GM12878 (cell line): ENCODE data around the gene PSPN. TPM values are rescaled to one million over a fixed set of nuclear protein-coding genes. Genes with fewer than 3 reads are reported as not detected.
A peak's percentile ranks its signal among the peaks of the same experiment; 100 is the strongest.

Experiments used
- ETV6 ChIP-seq, 2 experiments: fragments of 450-650 bp in 1 of 2; IDR thresholded peaks in 1 of 2; conservative IDR thresholded peaks in 1 of 2; 2 replicates each; pipeline ENCODE4 v1.6.1; 2014; ENCODE audit warnings: antibody characterized with exemption in 1 of 2, borderline replicate concordance in 1 of 2, low read depth in 1 of 2, mild to moderate bottlenecking in 1 of 2, moderate library complexity in 1 of 2
- EZH2 ChIP-seq: IDR thresholded peaks from 2 replicates; pipeline ENCODE4 v1.6.1; 2012; ENCODE audit warnings: low read depth, mild to moderate bottlenecking, control low read depth, inconsistent platforms, low read length, borderline replicate concordance; ENCODE audit not compliant: control insufficient read depth
- HDAC2 ChIP-seq: fragments of 200-600 bp; sonication (generic); IDR thresholded peaks from 2 replicates; pipeline ENCODE4 v1.6.1; 2017
- IRF4 ChIP-seq: IDR thresholded peaks from 2 replicates; pipeline ENCODE4 v1.6.1; 2011; ENCODE audit warnings: low read depth, low read length
- LARP7 ChIP-seq: fragments of 450-650 bp; IDR thresholded peaks from 2 replicates; pipeline ENCODE4 v1.6.1; 2017; ENCODE audit warnings: mild to moderate bottlenecking
- NFYB ChIP-seq: IDR thresholded peaks from 2 replicates; pipeline ENCODE4 v1.6.1; 2011; ENCODE audit warnings: low read depth, mild to moderate bottlenecking, low read length, improper control_type of control experiment, moderate library complexity; ENCODE audit not compliant: insufficient read depth
- SIX5 ChIP-seq: IDR thresholded peaks from 2 replicates; pipeline ENCODE4 v1.6.1; 2011; ENCODE audit warnings: mild to moderate bottlenecking, low read depth, low read length, moderate library complexity; ENCODE audit not compliant: severe bottlenecking
- ZSCAN29 ChIP-seq: fragments of 450-650 bp; IDR thresholded peaks from 2 replicates; pipeline ENCODE4 v1.6.1; 2017; ENCODE audit warnings: mild to moderate bottlenecking, moderate library complexity
- polyA plus RNA-seq, 11 experiments: library from polyadenylated mRNA; depleted of rRNA in 4 of 11; unstranded in 6 of 11; stranded (reverse) in 5 of 11; fragments of >200 nt; fragmentation: Nextera tagmentation in 4 of 11; fragmentation: Illumina TruSeq in 1 of 11; extraction: Ambion mirVana in 4 of 11; extraction: Trizol in 1 of 11; gene quantifications; 1 replicate in 1 of 11; 2 replicates in 10 of 11; pipeline versions ENCODE4 v1.2.1 to v1.2.3, GENCODE V29; 2011 to 2016; ENCODE audit warnings: inconsistent platforms in 2 of 11, missing spikeins in 2 of 11, low read depth in 1 of 11
- total RNA-seq, 4 experiments: library from RNA; depleted of rRNA in 3 of 4; stranded (reverse); fragments of >200 nt in 3 of 4; fragmentation: Illumina TruSeq in 1 of 4; extraction: Trizol in 1 of 4; gene quantifications; 2 replicates each; pipeline versions ENCODE4 v1.2.1 to v1.2.3, GENCODE V29; 2013 to 2021
- TF ChIP-seq, protein P1 (sequence below): IDR thresholded peaks from 2 replicates; pipeline ENCODE4 v1.6.1; 2011; ENCODE audit warnings: low read depth, low read length, improper control_type of control experiment, borderline replicate concordance
- TF ChIP-seq, protein P2 (sequence below): IDR thresholded peaks from 2 replicates; pipeline ENCODE4 v1.6.1; 2012; ENCODE audit warnings: improper control_type of control experiment, low read depth, low read length; ENCODE audit not compliant: insufficient replicate concordance
- TF ChIP-seq, protein P3 (sequence below): fragments of 450-650 bp; IDR thresholded peaks from 2 replicates; pipeline ENCODE4 v1.6.1; 2016; ENCODE audit warnings: mild to moderate bottlenecking
- TF ChIP-seq, protein P4 (sequence below): IDR thresholded peaks from 2 replicates; pipeline ENCODE4 v1.6.1; 2012; ENCODE audit warnings: low read length, inconsistent platforms
- TF ChIP-seq, protein P5 (sequence below): fragments of 450-650 bp; IDR thresholded peaks from 2 replicates; pipeline ENCODE4 v1.6.1; 2017; ENCODE audit warnings: mild to moderate bottlenecking

PSPN gene
- total and polyA plus RNA-seq, 10 of the 15 experiments (the other 5 are each of a cell fraction or from before 2014, with no cell fraction given) = 0.27 to 1.2 (median 0.66) TPM

DNA sequence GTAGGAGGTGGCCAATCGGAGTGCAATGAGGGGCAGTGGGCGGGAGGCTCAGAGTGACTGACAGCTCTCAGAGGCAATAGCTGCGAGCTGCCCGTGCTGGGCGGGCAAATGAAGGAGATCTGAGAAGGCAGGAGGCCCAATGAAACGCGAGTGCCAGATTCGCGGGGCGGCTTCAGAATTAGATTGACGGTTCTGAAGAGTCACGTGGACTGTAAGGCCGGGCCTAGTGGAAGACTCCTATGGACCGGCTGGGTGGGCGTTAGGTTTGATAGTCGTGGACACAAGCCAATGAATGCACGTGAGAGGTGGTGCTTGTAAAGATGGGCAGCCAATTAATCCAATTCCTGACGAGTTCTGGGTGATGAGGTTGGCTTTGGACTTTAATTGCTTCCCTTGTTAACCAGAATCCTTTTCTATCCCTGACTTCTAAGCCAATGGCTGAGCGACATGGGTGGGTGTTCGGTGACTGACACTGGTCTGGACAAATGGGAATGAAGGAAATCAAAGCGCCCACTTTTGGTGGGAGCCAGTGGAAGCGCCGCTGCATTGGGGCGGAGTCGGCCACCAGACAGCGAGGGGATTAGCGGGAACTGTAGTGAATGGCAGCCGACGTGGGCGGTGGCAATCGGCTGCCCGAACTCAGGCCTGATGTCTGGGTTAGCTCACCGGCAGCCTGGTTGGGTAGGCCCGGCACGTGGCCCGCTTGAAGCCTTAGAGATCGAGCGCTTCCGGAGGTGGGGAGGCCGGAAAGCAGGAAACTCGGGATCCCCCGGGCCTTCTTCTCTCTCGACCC, 49.4 kb upstream of the PSPN start (continued):
- TF ChIP-seq, protein P1, sequence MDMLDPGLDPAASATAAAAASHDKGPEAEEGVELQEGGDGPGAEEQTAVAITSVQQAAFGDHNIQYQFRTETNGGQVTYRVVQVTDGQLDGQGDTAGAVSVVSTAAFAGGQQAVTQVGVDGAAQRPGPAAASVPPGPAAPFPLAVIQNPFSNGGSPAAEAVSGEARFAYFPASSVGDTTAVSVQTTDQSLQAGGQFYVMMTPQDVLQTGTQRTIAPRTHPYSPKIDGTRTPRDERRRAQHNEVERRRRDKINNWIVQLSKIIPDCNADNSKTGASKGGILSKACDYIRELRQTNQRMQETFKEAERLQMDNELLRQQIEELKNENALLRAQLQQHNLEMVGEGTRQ = peak; percentile 85
- TF ChIP-seq, protein P2, sequence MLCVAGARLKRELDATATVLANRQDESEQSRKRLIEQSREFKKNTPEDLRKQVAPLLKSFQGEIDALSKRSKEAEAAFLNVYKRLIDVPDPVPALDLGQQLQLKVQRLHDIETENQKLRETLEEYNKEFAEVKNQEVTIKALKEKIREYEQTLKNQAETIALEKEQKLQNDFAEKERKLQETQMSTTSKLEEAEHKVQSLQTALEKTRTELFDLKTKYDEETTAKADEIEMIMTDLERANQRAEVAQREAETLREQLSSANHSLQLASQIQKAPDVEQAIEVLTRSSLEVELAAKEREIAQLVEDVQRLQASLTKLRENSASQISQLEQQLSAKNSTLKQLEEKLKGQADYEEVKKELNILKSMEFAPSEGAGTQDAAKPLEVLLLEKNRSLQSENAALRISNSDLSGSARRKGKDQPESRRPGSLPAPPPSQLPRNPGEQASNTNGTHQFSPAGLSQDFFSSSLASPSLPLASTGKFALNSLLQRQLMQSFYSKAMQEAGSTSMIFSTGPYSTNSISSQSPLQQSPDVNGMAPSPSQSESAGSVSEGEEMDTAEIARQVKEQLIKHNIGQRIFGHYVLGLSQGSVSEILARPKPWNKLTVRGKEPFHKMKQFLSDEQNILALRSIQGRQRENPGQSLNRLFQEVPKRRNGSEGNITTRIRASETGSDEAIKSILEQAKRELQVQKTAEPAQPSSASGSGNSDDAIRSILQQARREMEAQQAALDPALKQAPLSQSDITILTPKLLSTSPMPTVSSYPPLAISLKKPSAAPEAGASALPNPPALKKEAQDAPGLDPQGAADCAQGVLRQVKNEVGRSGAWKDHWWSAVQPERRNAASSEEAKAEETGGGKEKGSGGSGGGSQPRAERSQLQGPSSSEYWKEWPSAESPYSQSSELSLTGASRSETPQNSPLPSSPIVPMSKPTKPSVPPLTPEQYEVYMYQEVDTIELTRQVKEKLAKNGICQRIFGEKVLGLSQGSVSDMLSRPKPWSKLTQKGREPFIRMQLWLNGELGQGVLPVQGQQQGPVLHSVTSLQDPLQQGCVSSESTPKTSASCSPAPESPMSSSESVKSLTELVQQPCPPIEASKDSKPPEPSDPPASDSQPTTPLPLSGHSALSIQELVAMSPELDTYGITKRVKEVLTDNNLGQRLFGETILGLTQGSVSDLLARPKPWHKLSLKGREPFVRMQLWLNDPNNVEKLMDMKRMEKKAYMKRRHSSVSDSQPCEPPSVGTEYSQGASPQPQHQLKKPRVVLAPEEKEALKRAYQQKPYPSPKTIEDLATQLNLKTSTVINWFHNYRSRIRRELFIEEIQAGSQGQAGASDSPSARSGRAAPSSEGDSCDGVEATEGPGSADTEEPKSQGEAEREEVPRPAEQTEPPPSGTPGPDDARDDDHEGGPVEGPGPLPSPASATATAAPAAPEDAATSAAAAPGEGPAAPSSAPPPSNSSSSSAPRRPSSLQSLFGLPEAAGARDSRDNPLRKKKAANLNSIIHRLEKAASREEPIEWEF = no peak
- TF ChIP-seq SIX5 (peak; percentile 34), EZH2 (no peak), LARP7 (no peak), HDAC2 (0 out of 2 replicates have a peak, but pooled peaks have one; percentile 63), NFYB (peak; percentile 97), IRF4 (no peak), ETV6 (conservative IDR thresholded peaks at IDR 0.05 in 1 of 2, IDR thresholded peaks at IDR 0.05 in 1 of 2; ENCODE audit: borderline replicate concordance in 1 of 2, low read depth in 1 of 2) (no peak), ZSCAN29 (no peak)
- TF ChIP-seq, protein P3, sequence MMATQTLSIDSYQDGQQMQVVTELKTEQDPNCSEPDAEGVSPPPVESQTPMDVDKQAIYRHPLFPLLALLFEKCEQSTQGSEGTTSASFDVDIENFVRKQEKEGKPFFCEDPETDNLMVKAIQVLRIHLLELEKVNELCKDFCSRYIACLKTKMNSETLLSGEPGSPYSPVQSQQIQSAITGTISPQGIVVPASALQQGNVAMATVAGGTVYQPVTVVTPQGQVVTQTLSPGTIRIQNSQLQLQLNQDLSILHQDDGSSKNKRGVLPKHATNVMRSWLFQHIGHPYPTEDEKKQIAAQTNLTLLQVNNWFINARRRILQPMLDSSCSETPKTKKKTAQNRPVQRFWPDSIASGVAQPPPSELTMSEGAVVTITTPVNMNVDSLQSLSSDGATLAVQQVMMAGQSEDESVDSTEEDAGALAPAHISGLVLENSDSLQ = peak; percentile 100
- TF ChIP-seq, protein P4, sequence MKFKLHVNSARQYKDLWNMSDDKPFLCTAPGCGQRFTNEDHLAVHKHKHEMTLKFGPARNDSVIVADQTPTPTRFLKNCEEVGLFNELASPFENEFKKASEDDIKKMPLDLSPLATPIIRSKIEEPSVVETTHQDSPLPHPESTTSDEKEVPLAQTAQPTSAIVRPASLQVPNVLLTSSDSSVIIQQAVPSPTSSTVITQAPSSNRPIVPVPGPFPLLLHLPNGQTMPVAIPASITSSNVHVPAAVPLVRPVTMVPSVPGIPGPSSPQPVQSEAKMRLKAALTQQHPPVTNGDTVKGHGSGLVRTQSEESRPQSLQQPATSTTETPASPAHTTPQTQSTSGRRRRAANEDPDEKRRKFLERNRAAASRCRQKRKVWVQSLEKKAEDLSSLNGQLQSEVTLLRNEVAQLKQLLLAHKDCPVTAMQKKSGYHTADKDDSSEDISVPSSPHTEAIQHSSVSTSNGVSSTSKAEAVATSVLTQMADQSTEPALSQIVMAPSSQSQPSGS = no peak
- TF ChIP-seq, protein P5, sequence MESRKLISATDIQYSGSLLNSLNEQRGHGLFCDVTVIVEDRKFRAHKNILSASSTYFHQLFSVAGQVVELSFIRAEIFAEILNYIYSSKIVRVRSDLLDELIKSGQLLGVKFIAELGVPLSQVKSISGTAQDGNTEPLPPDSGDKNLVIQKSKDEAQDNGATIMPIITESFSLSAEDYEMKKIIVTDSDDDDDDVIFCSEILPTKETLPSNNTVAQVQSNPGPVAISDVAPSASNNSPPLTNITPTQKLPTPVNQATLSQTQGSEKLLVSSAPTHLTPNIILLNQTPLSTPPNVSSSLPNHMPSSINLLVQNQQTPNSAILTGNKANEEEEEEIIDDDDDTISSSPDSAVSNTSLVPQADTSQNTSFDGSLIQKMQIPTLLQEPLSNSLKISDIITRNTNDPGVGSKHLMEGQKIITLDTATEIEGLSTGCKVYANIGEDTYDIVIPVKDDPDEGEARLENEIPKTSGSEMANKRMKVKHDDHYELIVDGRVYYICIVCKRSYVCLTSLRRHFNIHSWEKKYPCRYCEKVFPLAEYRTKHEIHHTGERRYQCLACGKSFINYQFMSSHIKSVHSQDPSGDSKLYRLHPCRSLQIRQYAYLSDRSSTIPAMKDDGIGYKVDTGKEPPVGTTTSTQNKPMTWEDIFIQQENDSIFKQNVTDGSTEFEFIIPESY = no peak; the same call in 1 of the 2 replicates
